Activated CD8-positive, alpha-beta memory T cell treated with anti-CD3 and anti-CD28 coated beads, Interleukin-2, amount 50 U/mL, for 1 hour (primary cell): Measurements from ENCODE around the gene UPK1A.
A peak's percentile ranks its signal among the peaks of the same experiment; 100 is the strongest.
"Not testable (repeated sequence)": the region's sequence is repeated elsewhere in the genome, so short reads cannot be mapped to it uniquely, and the experiment has no call there.

Experiments used
- DNase-seq: peaks from one replicate; pipeline ENCODE4 v3.0.0-alpha.2; 2020; ENCODE audit errors: extremely low read depth

The UPK1A gene

DNA sequence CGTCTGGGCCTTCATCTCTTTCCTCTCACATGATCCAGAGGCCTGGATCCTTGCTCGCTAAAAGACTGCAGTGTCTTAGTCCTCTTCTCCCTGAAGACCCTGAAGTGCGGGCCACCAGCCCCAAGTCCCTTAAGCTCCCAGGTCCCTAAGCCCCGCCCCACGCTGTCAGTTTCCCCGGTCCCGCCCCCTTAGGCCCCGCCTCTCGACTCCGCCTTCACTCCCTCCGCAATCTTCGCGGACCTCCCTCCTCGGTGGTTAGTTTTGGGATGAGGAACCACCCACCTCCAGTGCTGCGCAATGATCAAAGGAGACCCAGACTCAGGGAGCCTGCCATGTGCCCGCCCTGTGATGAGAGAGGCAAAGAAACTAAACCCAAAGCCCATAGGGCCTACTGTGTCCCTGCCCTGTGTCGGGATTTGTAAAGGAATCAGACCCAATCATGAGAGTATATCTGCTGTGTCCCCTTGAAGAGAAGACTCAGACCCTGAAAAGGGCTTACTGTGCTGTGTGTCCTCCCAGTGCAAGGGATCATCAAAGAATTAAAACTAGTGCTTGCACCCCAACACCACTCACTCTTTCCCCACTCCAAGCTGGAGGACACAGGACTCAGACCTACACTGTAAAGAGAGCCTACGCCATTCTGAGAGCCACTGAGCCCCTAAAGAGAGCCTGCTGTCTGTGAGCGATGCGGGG lies 21.2 kb upstream of the UPK1A start:
- DNase-seq = no peak

- DNase-seq = no peak
Measured at GRCh38 chr19:35645680-35646511, 20.4 kb upstream of the UPK1A start.

GRCh38 chr19:35648017-35648961 lies 18.0 kb upstream of the UPK1A start, which contains the start of gene COX6B1:
COX6B1 (plus strand) TSS chr19:35648323; CDS start chr19:35651244, 2,921 bp downstream.
- peak; percentile 88 for DNase-seq

- no peak for DNase-seq
Measured at GRCh38 chr19:35650581-35650980, 15.7 kb upstream of the UPK1A start.

GRCh38 chr19:35654828-35655227 lies 11.5 kb upstream of the UPK1A start:
- not testable (repeated sequence) for DNase-seq

DNA sequence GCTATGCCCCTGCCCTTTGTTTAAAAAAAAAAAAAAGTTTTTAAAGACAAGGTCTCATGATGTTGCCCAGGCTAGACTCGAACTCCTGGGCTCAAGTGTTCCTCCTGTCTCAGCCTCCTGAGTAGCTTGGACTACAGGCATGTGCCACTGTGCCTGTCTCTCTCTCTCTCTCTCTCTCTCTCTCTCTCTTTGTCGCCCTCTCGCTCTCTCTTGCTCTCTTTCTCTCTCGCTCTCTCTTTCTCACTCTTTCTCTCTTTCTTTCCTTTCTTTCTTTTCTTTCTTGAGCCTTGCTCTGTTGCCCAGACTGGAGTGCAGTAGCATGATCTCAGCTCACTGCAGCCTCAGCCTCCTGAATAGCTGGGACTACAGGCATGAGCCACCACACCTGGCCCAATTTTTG lies 10.7 kb upstream of the UPK1A start:
- no peak for DNase-seq

DNA sequence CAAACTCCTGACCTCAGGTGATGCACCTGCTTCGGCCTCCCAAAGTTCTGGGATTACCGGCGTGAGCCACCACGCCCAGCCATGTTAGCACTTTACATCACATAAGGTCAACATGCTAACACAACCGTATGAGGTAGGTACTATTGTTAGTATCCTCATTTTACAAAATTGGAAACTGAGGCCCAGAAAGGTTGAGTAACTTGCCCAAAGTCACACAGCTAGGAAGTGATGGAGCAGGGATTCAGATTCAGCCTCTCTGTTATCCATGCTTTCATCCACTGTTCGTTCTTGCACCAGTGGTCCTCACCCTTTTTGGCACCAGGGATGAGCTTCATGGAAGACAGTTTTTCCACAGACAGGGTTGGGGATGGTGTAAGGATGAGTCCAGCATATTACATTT lies 9.6 kb upstream of the UPK1A start:
- DNase-seq = no peak

- no peak for DNase-seq
Measured at GRCh38 chr19:35657904-35658700, 8.2 kb upstream of the UPK1A start.

DNA sequence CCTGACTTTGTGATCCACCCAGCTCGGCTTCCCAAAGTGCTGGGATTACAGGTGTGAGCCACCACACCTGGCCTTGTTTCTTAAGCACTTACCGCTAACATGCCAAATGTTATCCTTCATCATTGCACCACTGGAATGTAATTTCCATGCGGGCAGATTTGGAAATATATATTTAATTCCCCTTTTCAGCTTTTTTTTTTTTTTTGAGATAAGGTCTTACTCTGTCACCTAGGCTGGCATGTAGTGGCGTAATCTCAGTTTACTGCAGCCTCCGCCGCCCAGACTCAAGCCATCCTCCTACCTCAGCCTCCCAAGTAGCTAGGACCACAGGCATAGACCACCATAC lies 4.3 kb upstream of the UPK1A start:
- DNase-seq = no peak

- DNase-seq = no peak
Measured at GRCh38 chr19:35663981-35664380, 2.3 kb upstream of the UPK1A start.

- no peak for DNase-seq
Measured at GRCh38 chr19:35665157-35665556, 1.2 kb upstream of the UPK1A start.

DNA sequence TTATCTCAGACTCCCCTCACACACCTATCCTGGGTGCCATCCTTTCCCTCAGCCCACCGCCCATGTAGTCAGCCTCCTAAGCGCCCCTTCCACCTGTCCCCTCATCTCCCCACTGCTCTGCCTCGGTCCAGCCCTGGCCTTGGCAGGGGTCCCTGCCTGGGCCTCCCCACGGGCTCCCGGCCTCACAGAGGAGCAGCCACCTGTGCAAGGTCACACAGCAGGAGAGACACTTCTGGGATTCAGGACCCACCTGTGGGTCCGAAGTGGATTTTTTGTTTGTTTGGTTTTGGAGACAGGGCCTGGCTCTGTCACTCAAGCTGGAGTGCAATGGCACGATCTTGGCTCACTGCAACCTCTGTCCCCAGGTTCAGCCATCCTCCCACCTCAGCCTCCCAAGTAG lies 713 bp upstream of the UPK1A start:
- DNase-seq = no peak

DNA sequence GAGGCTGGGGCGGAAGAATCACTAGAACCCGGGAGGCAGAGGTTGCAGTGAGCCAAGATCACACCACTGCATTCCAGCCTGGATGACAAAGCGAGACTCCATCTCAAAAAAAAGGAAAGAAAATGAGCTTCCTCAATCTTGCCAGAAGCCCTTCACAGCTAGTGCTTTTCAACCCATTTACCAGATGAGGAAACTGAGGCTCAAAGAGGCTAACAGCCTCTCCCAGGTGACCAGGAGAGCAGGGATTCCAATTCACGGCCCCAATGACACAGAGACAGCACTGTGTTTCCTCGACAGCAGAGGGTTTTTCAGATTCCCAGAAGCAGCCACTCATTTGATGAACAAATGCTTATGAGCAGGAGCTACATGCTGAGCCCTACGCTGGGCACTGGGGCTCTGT lies 3.2 kb downstream of the UPK1A start:
- no peak for DNase-seq

DNA sequence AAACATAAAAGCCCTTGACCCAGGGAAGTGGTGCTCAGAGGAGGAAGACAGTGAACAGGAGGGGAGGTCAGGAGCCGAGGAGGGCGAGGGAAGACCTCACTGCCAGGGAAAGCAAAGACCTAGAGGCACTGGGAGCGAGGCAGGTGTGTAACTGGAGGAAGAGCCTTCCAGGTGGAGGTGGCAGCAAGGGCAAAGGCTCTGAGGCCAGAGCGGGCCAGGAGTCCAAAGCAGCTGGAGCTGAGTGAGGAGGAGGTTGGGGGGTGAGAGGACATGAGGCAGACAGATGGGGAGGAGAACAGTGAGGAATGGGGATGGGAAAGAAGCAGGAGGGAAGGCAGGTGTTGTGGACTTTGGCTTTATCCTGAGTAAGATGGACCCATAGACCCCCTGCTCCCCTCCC lies 3.7 kb downstream of the UPK1A start:
- DNase-seq = no peak

DNA sequence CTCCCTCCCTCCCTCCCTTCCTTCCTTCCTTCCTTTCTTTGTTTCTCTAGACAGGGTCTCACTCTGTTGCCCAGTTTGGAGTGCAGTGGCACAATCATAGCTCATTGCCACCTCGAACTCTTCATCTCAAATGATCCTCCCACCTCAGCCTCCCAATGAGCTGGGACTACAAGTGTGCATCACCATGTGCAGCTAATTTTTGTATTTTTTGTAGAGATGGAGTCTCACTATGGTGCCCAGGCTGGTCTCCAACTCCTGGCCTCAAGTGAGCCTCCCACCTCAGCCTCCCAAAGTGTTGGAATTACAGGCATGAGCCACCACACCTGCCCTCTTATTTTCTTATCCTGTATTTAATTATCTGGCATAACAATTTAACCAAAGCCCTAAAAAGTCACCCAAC lies 4.4 kb downstream of the UPK1A start:
- no peak for DNase-seq

DNA sequence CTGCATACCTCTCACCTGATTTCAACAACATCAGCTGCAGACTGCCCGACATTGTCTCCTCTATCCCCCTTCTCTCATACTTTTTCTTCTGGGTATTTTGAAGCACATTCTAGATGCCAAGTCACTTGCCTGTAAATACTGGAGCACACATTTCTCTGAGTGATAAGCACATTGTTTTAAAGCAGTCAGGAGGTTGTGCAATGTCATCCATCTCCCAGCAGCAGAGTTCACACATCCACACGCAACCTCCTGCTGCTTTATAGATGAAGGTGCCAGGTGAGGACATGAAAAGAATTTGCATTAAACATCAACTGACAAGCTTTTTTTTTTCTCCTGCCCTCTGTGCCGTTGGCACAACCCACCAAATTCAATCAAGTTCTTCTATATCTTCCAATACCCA lies 5.5 kb downstream of the UPK1A start:
- DNase-seq = no peak

DNA sequence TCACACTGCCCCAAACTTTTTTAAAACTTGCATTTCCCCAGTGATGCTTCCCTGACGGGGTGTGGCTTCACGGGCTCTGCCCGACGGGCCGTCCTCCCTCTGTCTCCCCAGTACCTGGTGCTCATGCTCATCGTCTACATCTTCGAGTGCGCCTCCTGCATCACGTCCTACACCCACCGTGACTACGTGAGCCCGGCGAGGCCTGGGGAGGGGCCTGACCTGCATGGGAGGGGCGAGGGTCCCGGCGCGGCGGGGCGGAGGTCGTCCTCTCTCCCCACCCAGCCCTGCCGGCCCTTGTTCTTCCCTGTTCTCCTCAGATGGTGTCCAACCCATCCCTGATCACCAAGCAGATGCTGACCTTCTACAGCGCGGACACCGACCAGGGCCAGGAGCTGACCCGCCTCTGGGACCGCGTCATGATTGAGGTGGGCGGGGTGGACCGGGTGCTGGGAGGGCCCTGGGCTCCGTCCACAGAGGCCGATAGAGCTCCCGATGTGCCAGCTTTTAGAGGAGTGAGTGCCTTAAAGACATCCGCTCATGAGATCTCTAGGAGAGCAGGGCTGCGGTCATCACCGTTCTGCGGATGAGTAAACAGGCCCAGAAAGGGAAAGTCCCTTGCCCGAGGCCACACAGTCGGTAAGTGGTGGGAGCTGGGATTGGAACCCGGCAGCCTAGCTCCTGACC lies 6.9 kb downstream of the UPK1A start:
- DNase-seq = no peak

DNA sequence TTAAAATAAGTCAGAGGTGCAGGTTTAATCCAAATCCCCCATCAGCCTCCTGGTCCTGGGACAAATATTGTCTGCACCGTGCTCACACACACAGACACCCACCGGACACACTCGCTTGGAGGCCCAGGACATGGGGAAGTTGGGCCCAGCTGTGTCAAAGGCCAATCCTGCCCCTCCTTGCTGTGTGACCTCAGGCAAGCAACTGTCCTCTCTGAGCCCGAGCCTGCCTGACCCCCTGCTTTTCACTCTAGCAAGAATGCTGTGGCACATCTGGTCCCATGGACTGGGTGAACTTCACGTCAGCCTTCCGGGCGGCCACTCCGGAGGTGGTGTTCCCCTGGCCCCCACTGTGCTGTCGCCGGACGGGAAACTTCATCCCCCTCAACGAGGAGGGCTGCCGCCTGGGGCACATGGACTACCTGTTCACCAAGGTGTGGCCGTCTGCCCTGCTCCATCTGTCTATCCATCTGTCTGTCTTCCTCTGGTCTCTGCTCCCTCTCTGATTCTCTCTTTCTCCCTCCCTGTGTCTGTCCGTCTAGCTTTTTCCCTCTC lies 9.3 kb downstream of the UPK1A start:
- DNase-seq = no peak

DNA sequence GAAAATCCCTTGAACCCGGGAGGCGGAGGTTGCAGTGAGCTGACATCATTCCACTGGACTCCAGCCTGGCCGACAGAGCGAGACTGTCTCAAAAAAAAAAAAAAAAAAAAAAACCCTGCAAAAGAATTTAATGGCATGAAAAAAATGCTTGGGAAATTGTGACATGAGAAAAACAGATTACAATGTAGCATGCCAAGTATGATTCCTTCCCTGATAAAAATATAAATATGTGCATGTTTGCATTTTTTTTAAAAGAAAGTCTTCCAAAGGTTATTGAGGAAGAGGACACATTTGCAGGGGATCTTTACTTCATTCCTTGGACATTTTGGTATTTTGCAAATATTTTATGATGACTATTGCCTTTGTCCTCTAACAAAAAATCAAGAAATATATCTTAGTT lies 23.5 kb downstream of the UPK1A start:
- no peak for DNase-seq

- DNase-seq = not testable (repeated sequence)
Measured at GRCh38 chr19:35691106-35691505, 24.8 kb downstream of the UPK1A start.

DNA sequence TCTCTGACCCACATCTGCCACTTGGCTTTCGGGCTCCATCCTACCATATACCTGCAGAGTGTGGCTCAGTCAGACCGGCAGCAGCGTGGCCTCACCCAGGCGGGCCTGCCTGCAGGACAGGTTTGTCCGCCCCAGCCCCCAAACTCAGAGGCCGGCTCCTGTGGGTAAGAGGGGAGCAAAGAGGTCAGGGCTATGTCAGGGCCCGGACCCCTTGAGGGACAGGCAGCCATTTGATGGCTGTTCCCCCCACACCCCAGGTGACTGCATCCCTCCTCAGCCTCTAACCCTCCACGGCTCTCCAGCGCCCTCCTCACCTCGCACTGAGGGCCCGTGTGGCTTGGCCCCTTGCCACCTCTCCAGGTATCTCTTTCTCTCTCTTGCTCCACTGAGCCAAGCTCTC lies 25.7 kb downstream of the UPK1A start:
- no peak for DNase-seq
